Measurements from ENCODE around the gene FPR3.

FPR3 gene, protein sequence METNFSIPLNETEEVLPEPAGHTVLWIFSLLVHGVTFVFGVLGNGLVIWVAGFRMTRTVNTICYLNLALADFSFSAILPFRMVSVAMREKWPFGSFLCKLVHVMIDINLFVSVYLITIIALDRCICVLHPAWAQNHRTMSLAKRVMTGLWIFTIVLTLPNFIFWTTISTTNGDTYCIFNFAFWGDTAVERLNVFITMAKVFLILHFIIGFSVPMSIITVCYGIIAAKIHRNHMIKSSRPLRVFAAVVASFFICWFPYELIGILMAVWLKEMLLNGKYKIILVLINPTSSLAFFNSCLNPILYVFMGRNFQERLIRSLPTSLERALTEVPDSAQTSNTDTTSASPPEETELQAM

DNA sequence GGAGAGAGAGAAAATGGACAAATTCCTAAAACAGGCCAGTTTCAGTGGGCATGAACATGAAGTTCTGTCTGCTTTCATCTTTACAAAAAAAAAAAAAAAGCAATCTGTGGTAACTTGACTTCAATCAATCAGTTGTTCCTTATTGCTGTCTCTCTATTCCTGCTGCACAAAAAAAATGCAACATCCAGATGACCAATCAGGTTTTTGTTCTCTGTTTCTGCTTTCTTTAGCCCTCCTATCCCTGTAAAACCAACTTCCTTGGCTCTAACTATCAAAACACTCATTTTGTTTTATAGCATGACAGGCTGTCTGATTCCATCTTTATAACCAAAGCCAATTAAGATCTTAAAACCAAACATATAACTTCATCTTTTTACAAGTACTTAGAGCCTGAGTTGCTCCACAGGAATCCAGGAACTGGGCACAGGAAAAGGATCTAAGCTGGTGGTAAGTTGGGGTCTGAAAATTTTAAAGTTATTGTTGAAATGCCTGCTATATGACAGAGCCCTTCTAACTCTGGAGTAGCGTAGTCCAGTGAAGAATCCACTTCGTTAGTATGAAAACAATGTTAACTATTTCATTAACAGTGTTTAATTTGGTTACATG, at the start of gene FPR3:
FPR3 (plus strand) TSS at position 273 of the 606 bp plus-strand sequence. CDS start 28,592 bp downstream, outside the sequence.
- no peak for TF ChIP-seq ZFX (IDR thresholded peaks at IDR 0.05; ENCODE audit: borderline replicate concordance)
- TF ChIP-seq, protein P1, sequence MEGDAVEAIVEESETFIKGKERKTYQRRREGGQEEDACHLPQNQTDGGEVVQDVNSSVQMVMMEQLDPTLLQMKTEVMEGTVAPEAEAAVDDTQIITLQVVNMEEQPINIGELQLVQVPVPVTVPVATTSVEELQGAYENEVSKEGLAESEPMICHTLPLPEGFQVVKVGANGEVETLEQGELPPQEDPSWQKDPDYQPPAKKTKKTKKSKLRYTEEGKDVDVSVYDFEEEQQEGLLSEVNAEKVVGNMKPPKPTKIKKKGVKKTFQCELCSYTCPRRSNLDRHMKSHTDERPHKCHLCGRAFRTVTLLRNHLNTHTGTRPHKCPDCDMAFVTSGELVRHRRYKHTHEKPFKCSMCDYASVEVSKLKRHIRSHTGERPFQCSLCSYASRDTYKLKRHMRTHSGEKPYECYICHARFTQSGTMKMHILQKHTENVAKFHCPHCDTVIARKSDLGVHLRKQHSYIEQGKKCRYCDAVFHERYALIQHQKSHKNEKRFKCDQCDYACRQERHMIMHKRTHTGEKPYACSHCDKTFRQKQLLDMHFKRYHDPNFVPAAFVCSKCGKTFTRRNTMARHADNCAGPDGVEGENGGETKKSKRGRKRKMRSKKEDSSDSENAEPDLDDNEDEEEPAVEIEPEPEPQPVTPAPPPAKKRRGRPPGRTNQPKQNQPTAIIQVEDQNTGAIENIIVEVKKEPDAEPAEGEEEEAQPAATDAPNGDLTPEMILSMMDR (IDR thresholded peaks at IDR 0.05): no peak
- no peak within 1 kb of the TSS for H3K27ac ChIP-seq

GRCh38 chr19:51746731-51747130, 48.2 kb upstream of the FPR3 start:
- no peak overlapping the region for H3K27ac ChIP-seq
- TF ChIP-seq, protein P1 (IDR thresholded peaks at IDR 0.05): no peak
- TF ChIP-seq ZFX (IDR thresholded peaks at IDR 0.05; ENCODE audit: borderline replicate concordance): no peak

GRCh38 chr19:51749979-51750378, 45.0 kb upstream of the FPR3 start:
- H3K27ac ChIP-seq: no peak overlapping the region

GRCh38 chr19:51750400-51751094, 44.4 kb upstream of the FPR3 start:
- TF ChIP-seq, protein P1 (IDR thresholded peaks at IDR 0.05): no peak
- TF ChIP-seq ZFX (IDR thresholded peaks at IDR 0.05; ENCODE audit: borderline replicate concordance): no peak
- no peak overlapping the region for H3K27ac ChIP-seq

More at GRCh38 chr19:51749979-51750378, 45.0 kb upstream of the FPR3 start:
- TF ChIP-seq ZFX (IDR thresholded peaks at IDR 0.05; ENCODE audit: borderline replicate concordance): no peak
- TF ChIP-seq, protein P1 (IDR thresholded peaks at IDR 0.05): no peak

DNA sequence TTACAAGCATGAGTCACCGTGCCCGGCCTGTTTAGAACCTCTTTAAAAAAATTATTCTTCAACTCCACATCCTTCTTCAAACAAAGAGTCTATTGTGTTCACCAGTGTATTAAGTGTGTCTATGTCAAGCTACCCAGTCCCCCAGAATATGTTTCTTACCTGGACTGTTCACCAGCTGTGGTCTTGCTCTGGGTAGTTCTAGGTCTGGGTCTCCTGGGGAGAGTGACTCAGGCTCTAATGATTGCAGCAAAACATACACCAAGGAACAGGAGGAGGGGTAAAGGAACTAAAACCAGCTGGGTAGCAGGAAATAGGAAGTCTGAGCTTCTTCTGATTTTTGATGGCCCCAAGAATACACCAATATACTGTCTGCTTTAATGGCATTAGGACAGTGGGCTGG, 43.3 kb upstream of the FPR3 start, which contains the start of gene FPR1:
FPR1 (minus strand) TSS at position 224 of the 400 bp plus-strand sequence. CDS start 4,884 bp downstream, outside the sequence.
- H3K27ac ChIP-seq: no peak within 1 kb of the TSS
- TF ChIP-seq, protein P1 (IDR thresholded peaks at IDR 0.05): no peak
- no peak for TF ChIP-seq ZFX (IDR thresholded peaks at IDR 0.05; ENCODE audit: borderline replicate concordance)

DNA sequence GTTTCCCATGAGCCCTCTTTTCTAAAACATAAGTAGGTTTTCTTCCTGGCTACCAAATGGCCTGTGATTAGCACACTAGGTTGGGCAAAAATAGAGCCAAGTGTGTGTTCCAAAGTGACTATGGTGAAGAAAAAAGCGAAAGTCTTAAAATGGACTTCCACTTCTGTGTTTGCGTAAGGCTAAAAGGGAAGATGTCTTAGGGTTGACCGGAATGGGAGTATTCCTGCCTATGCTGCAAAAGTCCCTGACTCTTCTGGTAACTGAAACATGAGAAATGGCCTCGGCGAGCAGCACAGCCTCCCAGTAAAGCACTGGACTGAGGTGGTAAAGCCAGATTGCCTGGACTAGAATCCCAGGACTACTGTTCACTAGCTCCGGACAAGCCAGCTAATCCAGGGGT, 40.8 kb upstream of the FPR3 start:
- H3K27ac ChIP-seq: no peak overlapping the region
- TF ChIP-seq, protein P1 (IDR thresholded peaks at IDR 0.05): no peak
- no peak for TF ChIP-seq ZFX (IDR thresholded peaks at IDR 0.05; ENCODE audit: borderline replicate concordance)
